ACHN (cell line): Measurements from ENCODE around the gene ZNF789.
"Not testable (repeated sequence)": the region's sequence is repeated elsewhere in the genome, so short reads cannot be mapped to it uniquely, and the experiment has no call there.

Experiments
- DNase-seq: peaks from one replicate; pipeline ENCODE4 v3.0.0-alpha.2; 2015
- in situ Hi-C: cut with HindIII; loops from 2 replicates; pipeline ENCODE4 v1.10.0; 2017; ENCODE audit warnings: low sequenced_read_pairs, low pct_ligation_motif_present, low pct_unique_long_range_greater_than_20kb

ZNF789 gene

DNA sequence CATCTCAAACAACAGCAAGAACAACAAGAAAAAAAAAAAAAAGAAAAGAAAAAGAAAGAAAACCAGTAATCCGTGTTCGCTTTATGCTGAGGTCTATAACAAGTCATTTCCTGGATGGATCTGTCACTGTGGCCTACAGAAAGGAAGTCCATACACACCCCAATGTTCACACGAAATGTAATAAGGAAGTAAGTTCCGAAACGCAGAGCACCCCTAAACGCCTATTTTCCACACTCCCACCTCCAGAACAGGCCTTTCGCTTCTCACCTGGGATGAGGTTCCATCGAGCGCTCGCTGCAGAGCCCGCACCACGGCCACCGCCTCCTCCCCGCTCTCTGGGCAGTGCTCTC lies 26.7 kb downstream of the ZNF789 start:
- in situ Hi-C loops = no loop called here
- peak; percentile 35 for DNase-seq

DNA sequence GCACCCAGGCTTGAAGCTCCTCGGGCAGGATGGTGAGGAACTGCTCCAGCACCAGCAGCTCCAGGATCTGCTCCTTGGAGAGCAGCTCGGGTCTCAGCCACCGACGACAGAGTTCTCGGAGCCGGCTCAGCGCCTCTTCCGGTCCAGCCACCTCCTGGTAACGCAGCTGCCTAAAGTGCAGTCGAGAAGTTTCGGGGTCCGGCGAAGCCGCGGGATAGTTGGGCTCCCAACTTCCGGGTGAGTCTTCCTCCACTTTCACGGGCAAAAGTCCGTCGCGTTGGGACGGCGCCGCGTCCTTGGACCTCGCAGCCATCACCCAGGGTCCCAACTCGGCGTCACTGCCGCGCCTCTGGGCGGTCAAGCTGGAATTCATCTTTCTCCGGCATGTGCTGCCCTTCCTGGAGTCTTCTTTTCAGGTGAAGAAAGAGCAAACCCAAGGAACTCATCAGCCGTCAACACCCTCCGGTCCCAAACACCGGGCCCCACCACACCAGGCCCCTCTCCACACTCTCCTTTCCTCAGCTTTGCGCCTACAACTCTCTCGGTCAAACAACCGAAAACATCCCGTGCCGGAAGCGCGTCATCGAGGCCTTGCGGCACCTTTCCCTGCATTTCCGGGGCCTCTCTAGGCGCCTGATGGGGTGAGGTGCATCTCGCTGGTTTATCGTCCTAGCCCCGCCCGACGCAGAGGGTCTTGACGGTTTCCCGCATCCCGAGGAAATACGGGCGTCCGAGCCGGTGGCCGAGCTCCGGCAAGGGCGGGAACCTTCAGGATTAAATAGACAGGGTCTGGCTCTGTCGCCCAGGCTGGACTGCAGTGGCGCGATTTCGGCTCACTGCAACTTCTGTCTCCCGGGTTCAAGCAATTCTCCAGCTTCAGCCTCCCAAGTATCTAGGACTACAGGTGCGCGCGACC lies 27.3 kb downstream of the ZNF789 start, which contains the start of gene ZNF394:
Gene ZNF394 (minus strand): TSS at position 561 of the 916 bp plus-strand sequence. CDS start 188 bp downstream, at position 373.
- in situ Hi-C loops = no loop called here
- DNase-seq = peak; percentile 98

DNA sequence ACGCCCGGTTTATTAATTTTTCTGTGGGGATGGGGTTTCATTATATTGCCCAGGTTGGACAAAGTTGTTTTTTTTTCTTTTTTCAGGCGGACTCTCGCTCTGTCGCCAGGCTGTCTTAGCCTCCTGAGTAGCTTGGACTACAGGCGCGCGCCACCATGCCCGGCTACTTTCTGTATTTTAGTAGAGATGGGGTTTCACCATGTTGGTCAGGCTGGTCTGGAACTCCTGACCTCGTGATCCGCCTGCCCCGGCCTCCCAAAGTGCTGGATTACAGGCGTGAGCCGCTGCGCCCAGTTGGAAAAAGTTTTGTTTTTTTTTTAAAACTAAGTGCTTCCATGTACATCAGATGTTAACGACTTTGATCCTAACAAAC lies 27.9 kb downstream of the ZNF789 start:
- in situ Hi-C loops = no loop called here
- DNase-seq = no peak

DNA sequence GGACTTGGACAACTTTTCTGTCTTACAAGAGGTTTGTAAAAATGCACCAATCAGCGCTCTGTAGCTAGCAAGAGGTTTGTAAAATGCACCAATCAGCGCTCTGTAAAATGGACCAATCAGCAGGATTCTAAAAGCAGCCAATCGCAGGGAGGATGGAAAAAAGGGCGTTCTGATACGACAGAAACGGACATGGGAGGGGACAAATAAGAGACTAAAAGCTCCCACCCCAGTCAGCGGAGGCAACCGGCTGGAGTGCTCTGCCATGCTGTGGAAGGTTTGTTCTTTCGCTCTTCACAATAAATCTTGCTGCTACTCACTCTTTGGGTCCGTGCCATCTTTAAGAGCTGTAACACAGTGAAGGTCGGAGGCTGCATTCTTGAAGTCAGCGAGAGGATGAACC lies 28.5 kb downstream of the ZNF789 start:
- DNase-seq, in situ Hi-C loops: not testable (repeated sequence)

DNA sequence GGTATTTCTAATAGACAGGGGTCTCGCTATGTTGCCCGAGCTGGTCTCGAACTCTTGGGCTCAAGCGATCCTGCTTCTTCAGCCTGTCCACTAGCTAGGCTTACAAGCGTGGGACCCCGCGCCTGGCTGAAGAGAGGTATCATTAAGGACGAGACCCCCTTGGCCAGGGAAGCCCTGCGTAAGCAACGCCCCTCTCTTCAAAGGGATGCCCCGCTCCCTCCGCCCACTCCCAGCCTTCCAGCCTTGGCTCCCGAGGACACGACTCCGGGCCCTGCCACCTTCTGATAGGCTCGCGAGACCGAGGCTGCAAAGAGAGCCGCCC lies 31.6 kb downstream of the ZNF789 start:
- DNase-seq = peak; percentile 99
- in situ Hi-C loops = no loop called here

DNA sequence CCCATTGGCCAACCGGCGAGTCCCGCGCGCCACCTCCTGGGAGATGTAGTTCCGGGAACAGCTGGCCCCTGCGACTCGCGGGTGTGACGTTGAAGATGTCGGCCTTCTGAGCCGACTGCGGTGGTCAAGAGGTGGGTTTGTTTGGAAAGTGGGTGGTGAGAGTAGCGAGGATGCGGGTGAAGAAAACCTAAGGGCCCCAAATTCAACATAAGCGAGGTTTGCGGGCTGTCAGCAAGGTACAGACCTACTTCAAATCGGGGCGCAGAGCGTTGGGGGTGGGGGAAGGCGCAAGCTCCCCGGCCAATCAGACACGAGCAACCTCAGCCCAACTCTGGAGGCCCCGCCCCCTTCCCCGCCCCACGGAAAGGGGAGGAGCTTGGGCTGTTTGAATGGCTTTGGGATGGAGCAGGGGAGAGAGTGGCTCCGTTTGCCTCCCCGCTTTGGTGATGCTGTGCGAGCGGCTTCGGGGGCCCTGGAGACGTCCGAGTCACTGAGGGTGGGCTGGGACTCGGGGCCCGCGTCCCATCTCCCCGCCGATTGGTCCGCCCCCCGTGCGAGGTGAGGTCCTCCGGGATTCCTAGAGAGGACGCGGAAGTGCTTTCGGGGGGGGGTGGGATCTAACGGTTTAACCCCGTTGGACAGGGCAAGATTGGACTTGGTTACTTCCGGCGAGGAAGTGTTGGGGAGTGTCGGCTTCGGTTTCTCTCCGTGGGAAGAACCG lies 32.1 kb downstream of the ZNF789 start, which contains the start of gene ZKSCAN5:
Gene ZKSCAN5 (plus strand): TSS at position 60 of the 721 bp plus-strand sequence. CDS start 1,383 bp downstream, outside the sequence.
- DNase-seq = peak; percentile 99
- in situ Hi-C loops = no loop called here

DNA sequence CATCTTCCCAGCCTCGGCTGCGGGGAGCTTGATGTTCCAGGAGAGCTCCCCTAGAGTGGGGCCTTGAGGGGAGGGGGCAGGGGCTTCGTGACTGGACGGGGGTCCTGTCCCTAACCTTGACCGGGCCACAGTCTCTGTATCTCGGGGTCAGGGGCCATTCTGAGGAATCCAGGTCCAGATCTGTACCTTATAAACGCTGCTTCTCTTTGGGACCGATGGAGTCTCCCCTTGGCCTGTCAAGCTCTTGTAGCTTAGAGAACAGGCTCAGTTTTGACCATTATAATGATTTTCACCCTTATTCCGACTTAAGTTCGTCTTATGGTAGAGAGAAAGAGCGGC lies 32.6 kb downstream of the ZNF789 start:
- in situ Hi-C loops = no loop called here
- no peak for DNase-seq

DNA sequence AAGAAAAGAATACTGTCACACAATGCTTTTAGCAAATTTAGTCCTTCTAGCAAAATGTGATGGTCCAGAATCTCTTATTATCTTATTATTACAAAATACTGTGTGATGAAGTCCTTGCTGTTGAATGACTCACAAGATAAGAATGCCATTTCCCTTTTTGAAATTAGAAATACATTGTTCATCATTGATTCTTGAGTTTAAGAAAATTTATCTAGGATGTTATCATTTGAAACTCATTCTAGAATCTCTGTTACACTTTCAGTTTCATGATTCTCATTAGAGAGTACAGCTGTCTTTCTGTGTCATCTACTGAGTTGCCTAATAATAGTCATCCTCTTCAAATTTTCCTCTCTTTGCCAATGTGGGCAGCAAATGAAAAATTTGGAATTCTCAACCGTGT lies 41.4 kb downstream of the ZNF789 start:
- in situ Hi-C loops = no loop called here

DNA sequence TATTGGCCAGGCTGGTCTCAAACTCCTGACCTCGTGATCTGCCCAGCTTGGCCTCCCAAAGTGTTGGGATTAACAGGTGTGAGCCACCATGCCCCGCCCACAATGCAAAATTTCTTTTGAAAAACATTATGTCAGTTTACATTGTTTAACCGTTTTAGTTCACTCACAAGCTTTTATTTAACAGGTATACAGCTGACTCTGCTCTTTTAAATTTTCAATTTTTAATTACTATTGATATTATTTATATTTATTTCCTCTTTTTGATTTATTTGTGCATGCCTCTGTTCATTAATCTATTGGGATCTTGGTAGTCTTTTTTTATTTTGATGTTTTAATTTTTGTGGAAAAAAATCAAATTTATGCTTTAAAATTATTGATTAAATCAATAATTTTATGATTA lies 48.7 kb downstream of the ZNF789 start:
- DNase-seq = no peak
- in situ Hi-C loops = no loop called here

More for the DNA sequence above, 41.4 kb downstream of the ZNF789 start:
- no peak for DNase-seq

DNA sequence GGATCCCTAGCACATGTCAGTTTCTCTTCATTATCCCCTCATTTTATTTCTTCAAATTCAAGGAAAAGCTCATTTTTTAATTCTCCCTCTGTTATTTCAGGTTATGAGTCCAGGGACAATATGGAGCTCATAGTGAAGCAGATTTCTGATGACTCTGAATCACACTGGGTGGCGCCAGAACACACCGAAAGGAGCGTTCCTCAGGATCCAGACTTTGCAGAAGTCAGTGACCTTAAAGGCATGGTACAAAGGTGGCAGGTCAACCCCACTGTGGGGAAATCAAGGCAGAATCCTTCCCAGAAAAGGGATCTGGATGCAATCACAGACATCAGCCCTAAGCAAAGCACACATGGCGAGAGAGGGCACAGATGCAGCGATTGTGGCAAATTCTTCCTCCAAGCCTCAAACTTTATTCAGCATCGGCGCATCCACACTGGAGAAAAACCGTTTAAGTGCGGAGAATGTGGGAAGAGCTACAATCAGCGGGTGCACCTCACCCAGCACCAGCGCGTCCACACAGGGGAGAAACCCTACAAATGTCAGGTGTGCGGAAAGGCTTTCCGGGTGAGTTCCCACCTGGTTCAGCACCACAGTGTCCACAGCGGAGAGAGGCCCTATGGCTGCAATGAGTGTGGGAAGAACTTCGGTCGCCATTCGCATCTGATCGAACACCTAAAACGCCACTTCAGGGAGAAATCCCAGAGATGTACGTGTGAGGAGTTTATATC lies 53.2 kb downstream of the ZNF789 start:
- peak; percentile 32 for DNase-seq
- in situ Hi-C loops = no loop called here

DNA sequence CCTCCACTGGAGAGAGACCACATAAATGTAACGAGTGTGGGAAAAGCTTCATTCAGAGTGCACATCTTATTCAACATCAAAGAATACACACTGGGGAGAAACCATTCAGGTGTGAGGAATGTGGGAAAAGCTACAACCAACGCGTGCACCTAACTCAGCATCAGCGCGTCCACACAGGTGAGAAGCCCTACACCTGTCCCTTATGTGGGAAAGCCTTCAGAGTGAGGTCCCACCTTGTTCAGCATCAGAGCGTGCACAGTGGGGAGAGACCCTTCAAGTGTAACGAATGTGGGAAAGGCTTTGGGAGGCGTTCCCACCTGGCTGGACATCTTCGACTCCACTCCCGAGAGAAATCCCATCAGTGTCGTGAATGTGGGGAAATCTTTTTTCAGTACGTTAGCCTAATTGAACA lies 58.7 kb downstream of the ZNF789 start:
- in situ Hi-C loops = no loop called here
- peak; percentile 42 for DNase-seq

DNA sequence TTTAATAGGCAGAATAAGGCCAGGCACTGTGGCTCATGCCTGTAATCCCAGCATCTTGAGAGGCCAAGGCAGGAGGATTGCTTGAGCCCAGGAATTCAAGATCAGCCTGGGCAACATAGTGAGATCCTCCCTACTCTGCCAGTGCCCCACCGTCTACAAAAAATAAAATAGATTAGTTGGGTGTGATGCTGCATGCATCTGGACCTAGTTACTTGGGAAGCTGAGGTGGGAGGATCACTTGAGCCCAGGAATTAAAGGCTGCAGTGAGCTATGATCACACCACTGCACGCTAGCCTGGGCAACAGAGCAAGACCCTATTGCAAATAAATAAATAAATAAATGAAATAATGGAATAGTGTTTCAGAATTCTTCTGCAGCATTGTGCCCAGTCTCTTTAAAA lies 63.0 kb downstream of the ZNF789 start:
- no peak for DNase-seq
- in situ Hi-C loops = no loop called here
